ENCODE data around the gene GPHN.
A peak's percentile ranks its signal among the peaks of the same experiment; 100 is the strongest.

GPHN gene

GRCh38 chr14:66509874-66510273 lies 1.9 kb downstream of the GPHN start:
- peak; percentile 15 for DNase-seq (ENCODE audit: low read depth)
- TF ChIP-seq CTCF (IDR thresholded peaks at IDR 0.05; ENCODE audit: insufficient read depth, low read depth, low read length, missing control alignments): no peak
- H3K4me3 ChIP-seq (ENCODE audit: low read length): peak overlapping the region; percentile 97

- DNase-seq (ENCODE audit: low read depth): no peak
- no peak overlapping the region for H3K4me3 ChIP-seq (ENCODE audit: low read length)
- TF ChIP-seq CTCF (IDR thresholded peaks at IDR 0.05; ENCODE audit: insufficient read depth, low read depth, low read length, missing control alignments): no peak
Measured at GRCh38 chr14:66511849-66512248, 3.9 kb downstream of the GPHN start.

GRCh38 chr14:66514213-66514612 lies 6.3 kb downstream of the GPHN start:
- H3K4me3 ChIP-seq (ENCODE audit: low read length): no peak overlapping the region
- TF ChIP-seq CTCF (IDR thresholded peaks at IDR 0.05; ENCODE audit: insufficient read depth, low read depth, low read length, missing control alignments): no peak
- DNase-seq (ENCODE audit: low read depth): peak; percentile 60

GRCh38 chr14:66530526-66530925 lies 22.6 kb downstream of the GPHN start:
- DNase-seq (ENCODE audit: low read depth): peak; percentile 74
- no peak for TF ChIP-seq CTCF (IDR thresholded peaks at IDR 0.05; ENCODE audit: insufficient read depth, low read depth, low read length, missing control alignments)
- no peak overlapping the region for H3K4me3 ChIP-seq (ENCODE audit: low read length)

GRCh38 chr14:66539034-66539433 lies 31.1 kb downstream of the GPHN start:
- no peak overlapping the region for H3K4me3 ChIP-seq (ENCODE audit: low read length)
- TF ChIP-seq CTCF (IDR thresholded peaks at IDR 0.05; ENCODE audit: insufficient read depth, low read depth, low read length, missing control alignments): no peak
- DNase-seq (ENCODE audit: low read depth): no peak

GRCh38 chr14:66540038-66540437 lies 32.1 kb downstream of the GPHN start:
- DNase-seq (ENCODE audit: low read depth): no peak
- no peak overlapping the region for H3K4me3 ChIP-seq (ENCODE audit: low read length)
- no peak for TF ChIP-seq CTCF (IDR thresholded peaks at IDR 0.05; ENCODE audit: insufficient read depth, low read depth, low read length, missing control alignments)

- TF ChIP-seq CTCF (IDR thresholded peaks at IDR 0.05; ENCODE audit: insufficient read depth, low read depth, low read length, missing control alignments): no peak
- H3K4me3 ChIP-seq (ENCODE audit: low read length): no peak overlapping the region
- DNase-seq (ENCODE audit: low read depth): no peak
Measured at GRCh38 chr14:66541627-66542026, 33.7 kb downstream of the GPHN start.

Measured in epithelial cell of esophagus (primary cell).